Activated CD8-positive, alpha-beta T cell treated with anti-CD3 and anti-CD28 coated beads for 36 hours (primary cell): ENCODE measurements around the gene PALS2. TPM values are rescaled to one million over a fixed set of nuclear protein-coding genes. Genes with fewer than 3 reads are reported as not detected.

Source experiments
- ATAC-seq: fragments of 200-7000 bp; cut with Tn5 transposase; one replicate; pipeline ENCODE4 v1.10.0; 2021; ENCODE audit warnings: mild to moderate bottlenecking, moderate library complexity
- CTCF ChIA-PET: fragments of 350-600 bp; sonication (Branson Sonifier 250); formaldehyde crosslinking; loops from one replicate; lab custom pipeline; 2021; ENCODE audit warnings: antibody characterized with exemption; lab: Charles Lee
- POLR2A ChIA-PET: fragments of 350-600 bp; sonication (Branson Sonifier 250); formaldehyde crosslinking; loops from one replicate; lab custom pipeline; 2021; ENCODE audit warnings: antibody characterized with exemption; lab: Charles Lee
- DNase-seq: peaks from one replicate; pipeline ENCODE4 v3.0.0-alpha.2; 2020
- H3K27ac Mint-ChIP-seq: one replicate; pipeline ENCODE4 v1.8.0; 2021; ENCODE audit warnings: mild to moderate bottlenecking, mixed read lengths
- H3K27me3 Mint-ChIP-seq: one replicate; pipeline ENCODE4 v1.8.0; 2021; ENCODE audit warnings: mixed read lengths
- H3K36me3 Mint-ChIP-seq: one replicate; pipeline ENCODE4 v1.8.0; 2021; ENCODE audit warnings: low read depth, mixed read lengths
- H3K4me1 Mint-ChIP-seq: one replicate; pipeline ENCODE4 v1.8.0; 2021; ENCODE audit warnings: low read depth, mixed read lengths
- H3K4me3 Mint-ChIP-seq: one replicate; pipeline ENCODE4 v1.8.0; 2021; ENCODE audit warnings: mild to moderate bottlenecking, moderate library complexity, mixed read lengths
- H3K9me3 Mint-ChIP-seq: one replicate; pipeline ENCODE4 v1.8.0; 2021; ENCODE audit warnings: mixed read lengths
- CTCF ChIP-seq: fragments of 200-600 bp; IDR thresholded peaks from one replicate; pipeline ENCODE4 v1.8.0; 2022; ENCODE audit warnings: antibody characterized with exemption, mild to moderate bottlenecking
- intact Hi-C: fragments of 100-400 bp; cut with micrococcal nuclease; formaldehyde crosslinking; loops from one replicate; pipeline ENCODE4 v1.10.0; 2022
- total RNA-seq, 2 experiments: library from RNA; stranded (reverse); gene quantifications; one replicate each; pipeline ENCODE4 v1.2.3, GENCODE V29; 2021

PALS2 gene
- total RNA-seq, 2 experiments from 2014 or later: 32.6 to 40.4 TPM

- no peak for TF ChIP-seq CTCF
- no peak for ATAC-seq
- Mint-ChIP-seq H3K27me3 (peaks cover 9% of the 10 kb centered on the region), H3K4me3 (no peak overlapping the region), H3K4me1 (no peaks in the 10 kb centered on the region), H3K36me3 (no peaks in the 10 kb centered on the region), H3K9me3 (no peaks in the 10 kb centered on the region), H3K27ac (no peak overlapping the region)
- CTCF ChIA-PET: interaction anchor here (1.5 kb wide), 1 partner anchor 14 kb away, joined by 4 read pairs; no protein-coding TSS in a partner anchor
- POLR2A ChIA-PET: no interaction called here
- no peak for DNase-seq
- intact Hi-C loops: no loop called here
Measured at GRCh38 chr7:24545215-24545614, 28.0 kb upstream of the PALS2 start.

- Mint-ChIP-seq H3K27ac (no peak overlapping the region), H3K4me1 (no peaks in the 10 kb centered on the region), H3K27me3 (peaks cover 8% of the 10 kb centered on the region), H3K36me3 (no peaks in the 10 kb centered on the region), H3K4me3 (no peak overlapping the region), H3K9me3 (no peaks in the 10 kb centered on the region)
- CTCF ChIA-PET: no interaction called here
- no peak for ATAC-seq
- POLR2A ChIA-PET: no interaction called here
- TF ChIP-seq CTCF: no peak
- intact Hi-C loops: no loop called here
- no peak for DNase-seq
Measured at GRCh38 chr7:24548390-24548789, 24.9 kb upstream of the PALS2 start.

- no peak for ATAC-seq
- POLR2A ChIA-PET: no interaction called here
- CTCF ChIA-PET: no interaction called here
Measured at GRCh38 chr7:24549991-24550390, 23.3 kb upstream of the PALS2 start.

GRCh38 chr7:24555184-24555583 lies 18.1 kb upstream of the PALS2 start:
- Mint-ChIP-seq H3K9me3 (no peaks in the 10 kb centered on the region), H3K36me3 (no peaks in the 10 kb centered on the region), H3K27me3 (peaks cover 1% of the 10 kb centered on the region), H3K4me3 (no peak overlapping the region), H3K27ac (no peak overlapping the region), H3K4me1 (peaks cover 1% of the 10 kb centered on the region)
- DNase-seq (no peak), ATAC-seq (no peak)
- CTCF ChIA-PET: no interaction called here
- no peak for TF ChIP-seq CTCF
- intact Hi-C loops: no loop called here
- POLR2A ChIA-PET: no interaction called here

More at GRCh38 chr7:24549991-24550390, 23.3 kb upstream of the PALS2 start:
- Mint-ChIP-seq H3K36me3 (no peaks in the 10 kb centered on the region), H3K4me3 (no peak overlapping the region), H3K9me3 (no peaks in the 10 kb centered on the region), H3K27me3 (peaks cover 6% of the 10 kb centered on the region), H3K27ac (no peak overlapping the region), H3K4me1 (no peaks in the 10 kb centered on the region)
- no peak for DNase-seq
- no peak for TF ChIP-seq CTCF
- intact Hi-C loops: no loop called here

GRCh38 chr7:24555719-24556118 lies 17.5 kb upstream of the PALS2 start:
- intact Hi-C loops: no loop called here
- DNase-seq (no peak), ATAC-seq (no peak)
- Mint-ChIP-seq H3K4me3 (no peak overlapping the region), H3K27ac (no peak overlapping the region), H3K4me1 (peaks cover 6% of the 10 kb centered on the region), H3K27me3 (peaks cover 1% of the 10 kb centered on the region), H3K36me3 (no peaks in the 10 kb centered on the region), H3K9me3 (no peaks in the 10 kb centered on the region)
- ChIA-PET POLR2A (no interaction called here), CTCF (no interaction called here)
- TF ChIP-seq CTCF: no peak
